Measurements from ENCODE around the gene GLRX3. TPM values are rescaled to one million over a fixed set of nuclear protein-coding genes. Genes with fewer than 3 reads are reported as not detected.

The GLRX3 gene
- total and polyA plus RNA-seq, 8 donors = 19.2 to 33.5 (median 27.7) TPM

GRCh38 chr10:130218181-130218641, 82.0 kb downstream of the GLRX3 start:
- no peak for ATAC-seq
- 82 to 87% methylated on average over 12 of the region's 12 CpGs for WGBS, 2 donors
- no peak for FAIRE-seq
- Histone ChIP-seq H3K27ac (no peak overlapping the region), H3K4me1 (no peaks in the 10 kb centered on the region), H3K4me3 (no peak overlapping the region), H3K9me3 (no peaks in the 10 kb centered on the region), H3K36me3 (no peaks in the 10 kb centered on the region), H3K27me3 (no peaks in the 10 kb centered on the region)
- no peak for DNase-seq
- no peak for TF ChIP-seq CTCF (IDR thresholded peaks at IDR 0.05)
- intact Hi-C loops (cut with DNase I) = no loop called here

- Histone ChIP-seq H3K27ac (no peak overlapping the region), H3K27me3 (no peaks in the 10 kb centered on the region), H3K36me3 (no peaks in the 10 kb centered on the region), H3K4me3 (no peak overlapping the region), H3K4me1 (no peaks in the 10 kb centered on the region), H3K9me3 (no peaks in the 10 kb centered on the region)
- DNase-seq = no peak
- FAIRE-seq = no peak
- 84 to 89% methylated on average over 9 of the region's 9 CpGs for WGBS, 2 donors
- no peak for ATAC-seq
- TF ChIP-seq CTCF (IDR thresholded peaks at IDR 0.05) = no peak
- intact Hi-C loops (cut with DNase I) = no loop called here
Measured at GRCh38 chr10:130218936-130219335, 82.7 kb downstream of the GLRX3 start.

- WGBS, 2 donors = 83 to 88% methylated on average over 19 of the region's 19 CpGs
- Histone ChIP-seq H3K9me3 (no peaks in the 10 kb centered on the region), H3K27ac (no peak overlapping the region), H3K4me1 (no peaks in the 10 kb centered on the region), H3K4me3 (no peak overlapping the region), H3K36me3 (no peaks in the 10 kb centered on the region), H3K27me3 (no peaks in the 10 kb centered on the region)
- no peak for FAIRE-seq
- no peak for ATAC-seq
- intact Hi-C loops (cut with DNase I) = no loop called here
- no peak for TF ChIP-seq CTCF (IDR thresholded peaks at IDR 0.05)
- no peak for DNase-seq
Measured at GRCh38 chr10:130220251-130221185, 84.3 kb downstream of the GLRX3 start.

- Histone ChIP-seq H3K4me3 (no peak overlapping the region), H3K9me3 (no peaks in the 10 kb centered on the region), H3K36me3 (no peaks in the 10 kb centered on the region), H3K4me1 (no peaks in the 10 kb centered on the region), H3K27ac (no peak overlapping the region), H3K27me3 (no peaks in the 10 kb centered on the region)
- no peak for FAIRE-seq
- DNase-seq = no peak
- ATAC-seq = no peak
- intact Hi-C loops (cut with DNase I) = no loop called here
- no peak for TF ChIP-seq CTCF (IDR thresholded peaks at IDR 0.05)
- WGBS, 2 donors = 69 to 78% methylated on average over 14 to 15 of the region's 15 CpGs
Measured at GRCh38 chr10:130221456-130222375, 85.5 kb downstream of the GLRX3 start.
